OCI-LY7 (cell line): ENCODE measurements around the gene APLN. TPM values are rescaled to one million over a fixed set of nuclear protein-coding genes. Genes with fewer than 3 reads are reported as not detected.

Experiments used
- BruUV-seq: library from RNA; stranded (reverse); fragments of 400-500 nt; replicated peaks from 2 replicates; lab custom pipeline; 2021; lab: Mats Ljungman, UMichigan
- CTCF ChIA-PET: fragments of 300-600 bp; sonication (Branson Sonifier 250); formaldehyde crosslinking; loops from one replicate; lab custom pipeline; 2022; ENCODE audit warnings: antibody characterized with exemption; ENCODE audit not compliant: unreplicated experiment; lab: Charles Lee
- POLR2A ChIA-PET: fragments of 300-600 bp; sonication (Branson Sonifier 250); formaldehyde crosslinking; loops from one replicate; lab custom pipeline; 2022; ENCODE audit warnings: antibody characterized with exemption; lab: Charles Lee
- DNase-seq: peaks from one replicate; pipeline ENCODE4 v3.0.0-alpha.2; 2015; ENCODE audit warnings: low spot score
- H2AFZ ChIP-seq: fragments of 200-600 bp; sonication (generic), shearing (Covaris generic); 2 replicates; pipeline ENCODE4 v1.6.1; 2014; ENCODE audit warnings: mild to moderate bottlenecking, antibody characterized with exemption, low read length, moderate library complexity
- H3K27ac ChIP-seq: fragments of 200-600 bp; sonication (generic); 2 replicates; pipeline ENCODE4 v1.5.1; 2014; ENCODE audit warnings: mixed run types, low read depth, mild to moderate bottlenecking, moderate library complexity, low read length, inconsistent platforms; ENCODE audit not compliant: poor library complexity, severe bottlenecking
- H3K36me3 ChIP-seq: fragments of 200-600 bp; sonication (generic); 2 replicates; pipeline ENCODE4 v1.6.1; 2014; ENCODE audit warnings: mild to moderate bottlenecking, antibody characterized with exemption, low read length, moderate library complexity, mixed read lengths; ENCODE audit not compliant: insufficient read depth
- H3K4me1 ChIP-seq: fragments of 200-600 bp; sonication (generic); 2 replicates; pipeline ENCODE4 v1.5.1; 2014; ENCODE audit warnings: mild to moderate bottlenecking, low read length; ENCODE audit not compliant: insufficient read depth, poor library complexity, severe bottlenecking
- H3K4me2 ChIP-seq: fragments of 200-600 bp; sonication (generic); 2 replicates; pipeline ENCODE4 v1.6.1; 2014; ENCODE audit warnings: mild to moderate bottlenecking, low read length
- H3K4me3 ChIP-seq: fragments of 200-600 bp; sonication (generic); 2 replicates; pipeline ENCODE4 v1.5.1; 2014; ENCODE audit warnings: mild to moderate bottlenecking, low read depth, low read length; ENCODE audit not compliant: poor library complexity, severe bottlenecking
- H3K79me2 ChIP-seq: fragments of 200-600 bp; sonication (generic); 2 replicates; pipeline ENCODE4 v1.6.1; 2016; ENCODE audit warnings: low read depth, mild to moderate bottlenecking, low read length, moderate library complexity, mixed read lengths; ENCODE audit not compliant: insufficient read depth
- H3K9me2 ChIP-seq: fragments of 200-600 bp; sonication (generic); 2 replicates; pipeline ENCODE4 v1.6.1; 2016; ENCODE audit warnings: mild to moderate bottlenecking, low read length, mixed read lengths; ENCODE audit not compliant: insufficient read depth
- H3K9me3 ChIP-seq: fragments of 200-600 bp; sonication (generic); 2 replicates; pipeline ENCODE4 v1.6.1; 2014; ENCODE audit warnings: mild to moderate bottlenecking, mixed run types, low read length, mixed read lengths
- H4K20me1 ChIP-seq: fragments of 200-600 bp; sonication (generic); 2 replicates; pipeline ENCODE4 v1.6.1; 2014; ENCODE audit warnings: mild to moderate bottlenecking, antibody characterized with exemption, low read length, moderate library complexity, mixed read lengths; ENCODE audit not compliant: insufficient read depth
- EZH2phosphoT487 ChIP-seq: fragments of 200-600 bp; sonication (generic); IDR thresholded peaks from 2 replicates; pipeline ENCODE4 v1.6.1; 2018; ENCODE audit warnings: low read depth, borderline replicate concordance, mild to moderate bottlenecking, mixed run types, antibody characterized with exemption, low read length, moderate library complexity, mixed read lengths
- intact Hi-C: fragments of 100-400 bp; cut with micrococcal nuclease; formaldehyde crosslinking; loops from one replicate; pipeline ENCODE4 v1.10.0; 2022; ENCODE audit not compliant: unreplicated experiment
- total RNA-seq, 2 experiments: library from RNA; depleted of rRNA in 1 of 2; stranded (reverse); fragments of >200 nt in 1 of 2; shearing (Covaris generic) in 1 of 2; gene quantifications; 2 replicates each; pipeline ENCODE4 v1.2.3, GENCODE V29; 2014 to 2022
- TF ChIP-seq, protein P1 (sequence below): fragments of 200-600 bp; sonication (generic); conservative IDR thresholded peaks from 2 replicates; pipeline ENCODE4 v1.5.1; 2014; ENCODE audit warnings: mild to moderate bottlenecking, antibody characterized with exemption, low read length, moderate library complexity, mixed read lengths

Gene APLN
- total RNA-seq, 2 experiments from 2014 or later: 0.13 TPM; not detected in 1

DNA sequence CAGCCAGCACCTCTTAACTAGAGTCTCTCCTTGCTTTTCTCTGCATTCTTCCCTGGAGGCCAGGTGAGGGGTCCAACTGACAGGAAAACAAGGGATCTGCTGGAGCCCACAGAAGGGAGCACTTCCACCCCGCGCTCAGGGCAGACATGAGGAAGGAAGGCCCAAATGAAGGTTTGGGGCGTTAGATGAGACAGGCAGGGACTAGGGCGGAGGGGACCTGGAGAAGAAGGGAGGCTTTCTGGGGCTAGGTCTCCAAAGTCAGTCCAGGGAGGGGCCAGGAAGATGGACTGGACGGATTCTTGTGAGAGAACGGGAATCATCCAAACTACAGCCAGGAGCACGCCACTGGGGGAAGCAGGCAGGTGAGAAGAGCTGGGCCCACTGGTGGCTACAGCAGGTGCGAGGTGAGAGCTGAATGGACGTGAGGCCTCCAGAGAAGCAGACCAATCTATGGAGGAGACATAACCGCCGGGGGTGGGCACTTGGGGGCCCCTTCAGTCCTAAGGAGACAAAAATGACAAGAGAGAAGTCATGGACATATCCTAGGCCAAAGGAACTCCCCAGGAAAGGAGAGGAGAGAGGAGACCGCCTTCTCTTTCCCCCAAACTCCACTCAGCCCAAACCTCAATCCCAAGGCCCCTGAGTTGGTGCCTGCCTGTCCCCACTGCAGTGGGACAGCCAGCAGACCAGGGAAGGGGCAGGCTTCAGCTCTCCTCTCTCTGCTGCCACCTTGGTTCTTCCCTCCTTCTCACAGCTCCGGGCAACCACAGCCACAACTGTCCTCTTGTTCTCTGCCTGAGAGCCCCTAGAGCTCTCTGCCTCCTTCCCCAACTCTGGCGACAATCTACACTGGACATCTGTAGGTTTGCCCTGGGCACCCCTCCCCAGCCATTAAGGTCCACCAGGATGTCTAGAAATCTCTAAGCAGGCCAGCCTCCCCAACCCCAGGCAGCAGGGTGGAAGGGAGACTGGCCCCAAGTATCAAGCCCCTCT, 7.0 kb downstream of the APLN start:
- Histone ChIP-seq H3K9me2 (no peaks in the 10 kb centered on the region), H4K20me1 (no peaks in the 10 kb centered on the region), H3K27ac (no peak overlapping the region), H2AFZ (no peak overlapping the region), H3K9me3 (no peaks in the 10 kb centered on the region), H3K4me3 (no peak overlapping the region), H3K36me3 (no peaks in the 10 kb centered on the region), H3K4me2 (no peak overlapping the region), H3K79me2 (no peaks in the 10 kb centered on the region), H3K4me1 (no peaks in the 10 kb centered on the region)
- BruUV-seq: no TSS peak
- intact Hi-C loops: no loop called here
- ChIA-PET POLR2A (no interaction called here), CTCF (no interaction called here)
- TF ChIP-seq EZH2phosphoT487: no peak
- TF ChIP-seq, protein P1, sequence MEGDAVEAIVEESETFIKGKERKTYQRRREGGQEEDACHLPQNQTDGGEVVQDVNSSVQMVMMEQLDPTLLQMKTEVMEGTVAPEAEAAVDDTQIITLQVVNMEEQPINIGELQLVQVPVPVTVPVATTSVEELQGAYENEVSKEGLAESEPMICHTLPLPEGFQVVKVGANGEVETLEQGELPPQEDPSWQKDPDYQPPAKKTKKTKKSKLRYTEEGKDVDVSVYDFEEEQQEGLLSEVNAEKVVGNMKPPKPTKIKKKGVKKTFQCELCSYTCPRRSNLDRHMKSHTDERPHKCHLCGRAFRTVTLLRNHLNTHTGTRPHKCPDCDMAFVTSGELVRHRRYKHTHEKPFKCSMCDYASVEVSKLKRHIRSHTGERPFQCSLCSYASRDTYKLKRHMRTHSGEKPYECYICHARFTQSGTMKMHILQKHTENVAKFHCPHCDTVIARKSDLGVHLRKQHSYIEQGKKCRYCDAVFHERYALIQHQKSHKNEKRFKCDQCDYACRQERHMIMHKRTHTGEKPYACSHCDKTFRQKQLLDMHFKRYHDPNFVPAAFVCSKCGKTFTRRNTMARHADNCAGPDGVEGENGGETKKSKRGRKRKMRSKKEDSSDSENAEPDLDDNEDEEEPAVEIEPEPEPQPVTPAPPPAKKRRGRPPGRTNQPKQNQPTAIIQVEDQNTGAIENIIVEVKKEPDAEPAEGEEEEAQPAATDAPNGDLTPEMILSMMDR: no peak
- no peak for DNase-seq

DNA sequence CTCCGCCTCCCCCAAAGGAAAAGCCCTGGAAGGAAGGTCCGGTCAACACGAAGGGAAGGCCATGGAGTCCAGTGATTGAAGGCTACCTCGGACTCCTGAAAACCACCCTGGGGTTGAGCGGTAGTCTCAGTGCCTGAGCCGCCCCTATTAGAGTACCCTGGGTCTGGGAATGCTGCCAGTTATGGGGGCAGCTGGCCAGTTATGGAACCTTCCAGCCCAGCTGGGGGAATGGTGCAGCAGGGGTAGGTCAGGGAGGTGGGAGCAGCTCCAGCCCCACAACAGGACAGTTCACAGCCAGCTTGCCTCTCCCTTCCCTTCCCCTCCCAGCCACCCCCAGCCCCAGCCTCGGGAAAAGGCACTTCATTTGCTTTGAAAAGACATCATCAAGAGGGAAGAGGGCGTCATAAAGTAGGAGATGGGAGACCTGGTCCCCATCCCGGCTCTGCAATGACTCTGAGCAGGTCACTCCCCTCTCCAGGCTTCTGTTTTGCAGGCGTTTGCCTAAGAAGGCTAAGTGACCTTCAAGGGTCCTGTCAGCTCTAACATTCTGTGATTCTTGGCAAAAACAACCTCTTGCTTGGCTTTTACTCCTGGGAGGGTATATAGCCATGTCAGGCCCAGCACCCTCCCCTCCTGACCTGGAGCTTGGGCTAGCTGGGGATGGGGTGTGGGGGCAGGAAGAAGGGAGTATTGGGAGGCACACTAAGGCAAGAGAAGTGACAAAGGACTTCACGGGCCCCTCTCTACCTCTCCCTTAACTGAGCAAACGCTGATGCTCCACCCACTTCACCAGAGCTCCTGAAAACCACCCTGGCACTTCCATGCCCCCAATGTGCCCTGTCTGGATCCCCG, 8.0 kb downstream of the APLN start:
- H4K20me1 ChIP-seq: no peaks in the 10 kb centered on the region
- H3K9me3 ChIP-seq: no peaks in the 10 kb centered on the region
- no TSS peak for BruUV-seq
- no peaks in the 10 kb centered on the region for H3K9me2 ChIP-seq
- ChIA-PET CTCF (no interaction called here), POLR2A (no interaction called here)
- no peaks in the 10 kb centered on the region for H3K36me3 ChIP-seq
- intact Hi-C loops: no loop called here
- no peak overlapping the region for H2AFZ ChIP-seq
- no peak overlapping the region for H3K27ac ChIP-seq
- H3K4me3 ChIP-seq: no peak overlapping the region
- H3K4me1 ChIP-seq: no peaks in the 10 kb centered on the region
- TF ChIP-seq, protein P1: no peak
- TF ChIP-seq EZH2phosphoT487: no peak
- no peaks in the 10 kb centered on the region for H3K79me2 ChIP-seq
- H3K4me2 ChIP-seq: no peak overlapping the region
- DNase-seq: no peak
